Measurements from ENCODE around the gene AGRP. TPM values are rescaled to one million over a fixed set of nuclear protein-coding genes. Genes with fewer than 3 reads are reported as not detected.

AGRP gene
- total and polyA plus RNA-seq, 4 donors, result 0.18 to 0.50 TPM; not detected in 2

GRCh38 chr16:67446968-67447507 is 36.3 kb downstream of the AGRP start:
- TF ChIP-seq REST (IDR thresholded peaks at IDR 0.05) (peak; percentile 50), ZBTB33 (IDR thresholded peaks at IDR 0.05) (no peak)
- Histone ChIP-seq H3K9ac (ENCODE audit: low read depth in 1 of 2, low read length in 2 of 2) (no peak overlapping the region), H3K27ac (ENCODE audit: low read depth in 1 of 2, low read length in 2 of 2) (peak overlapping the region; percentile 25 to 75), H3K4me1 (ENCODE audit: control insufficient read depth in 4 of 4, insufficient read depth in 4 of 4, low read length in 3 of 4) (peaks cover 51 to 97% (median 87%) of the 10 kb centered on the region in 4 donors), H3K9me3 (ENCODE audit: control insufficient read depth in 4 of 4, low read length in 3 of 4) (no peaks in the 10 kb centered on the region), H3K36me3 (ENCODE audit: control insufficient read depth in 4 of 4, insufficient read depth in 3 of 4, low read depth in 1 of 4, low read length in 3 of 4) (peaks cover 0 to 3% (median 1%) of the 10 kb centered on the region in 4 donors), H3K27me3 (ENCODE audit: control insufficient read depth in 4 of 4, insufficient read depth in 4 of 4, low read length in 3 of 4) (no peaks in the 10 kb centered on the region), H3K4me3 (ENCODE audit: low read depth in 1 of 3, low read length in 3 of 3) (no peak overlapping the region)
- WGBS, result 83% methylated on average over 8 of the region's 8 CpGs
- no peak for DNase-seq (ENCODE audit: low spot score)

- Histone ChIP-seq H3K4me3 (ENCODE audit: low read depth in 1 of 3, low read length in 3 of 3) (no peak overlapping the region), H3K9me3 (ENCODE audit: control insufficient read depth in 4 of 4, low read length in 3 of 4) (no peaks in the 10 kb centered on the region), H3K27me3 (ENCODE audit: control insufficient read depth in 4 of 4, insufficient read depth in 4 of 4, low read length in 3 of 4) (no peaks in the 10 kb centered on the region), H3K9ac (ENCODE audit: low read depth in 1 of 2, low read length in 2 of 2) (no peak overlapping the region), H3K27ac (ENCODE audit: low read depth in 1 of 2, low read length in 2 of 2) (peak overlapping the region; percentile 64 to 75), H3K4me1 (ENCODE audit: control insufficient read depth in 4 of 4, insufficient read depth in 4 of 4, low read length in 3 of 4) (peaks cover 56 to 97% (median 91%) of the 10 kb centered on the region in 4 donors), H3K36me3 (ENCODE audit: control insufficient read depth in 4 of 4, insufficient read depth in 3 of 4, low read depth in 1 of 4, low read length in 3 of 4) (peaks cover 0 to 2% (median 0%) of the 10 kb centered on the region in 4 donors)
- TF ChIP-seq GABPA (IDR thresholded peaks at IDR 0.05 in 1 of 2, conservative IDR thresholded peaks at IDR 0.05 in 1 of 2) (no peak), RXRA (IDR thresholded peaks at IDR 0.05) (peak; percentile 91 to 94), SP1 (IDR thresholded peaks at IDR 0.05) (peak; percentile 79), NR2F2 (IDR thresholded peaks at IDR 0.05) (peak; percentile 91), CTCF (IDR thresholded peaks at IDR 0.05; ENCODE audit: low read depth, low read length, missing input control) (no peak), HNF4A (conservative IDR thresholded peaks at IDR 0.05) (peak; percentile 49 to 62), ZBTB33 (IDR thresholded peaks at IDR 0.05) (no peak), ATF3 (IDR thresholded peaks at IDR 0.05) (no peak), RAD21 (IDR thresholded peaks at IDR 0.05) (no peak)
- WGBS, result 48% methylated on average over 12 of the region's 12 CpGs
- DNase-seq (ENCODE audit: low spot score), result peak; percentile 78
Measured at GRCh38 chr16:67445913-67446907, 37.1 kb downstream of the AGRP start.
